Stimulated activated CD4-positive, alpha-beta T cell treated with anti-CD3 and anti-CD28 coated beads, Interleukin-4, amount 100 ng/mL, for 24 hours (primary cell): ENCODE results near the gene MMP28.

ENCODE experiments used
- DNase-seq: peaks from one replicate; pipeline ENCODE4 v3.0.0-alpha.2; 2020

MMP28 gene

GRCh38 chr17:35723735-35724134, 71.7 kb downstream of the MMP28 start:
- no peak for DNase-seq

DNA sequence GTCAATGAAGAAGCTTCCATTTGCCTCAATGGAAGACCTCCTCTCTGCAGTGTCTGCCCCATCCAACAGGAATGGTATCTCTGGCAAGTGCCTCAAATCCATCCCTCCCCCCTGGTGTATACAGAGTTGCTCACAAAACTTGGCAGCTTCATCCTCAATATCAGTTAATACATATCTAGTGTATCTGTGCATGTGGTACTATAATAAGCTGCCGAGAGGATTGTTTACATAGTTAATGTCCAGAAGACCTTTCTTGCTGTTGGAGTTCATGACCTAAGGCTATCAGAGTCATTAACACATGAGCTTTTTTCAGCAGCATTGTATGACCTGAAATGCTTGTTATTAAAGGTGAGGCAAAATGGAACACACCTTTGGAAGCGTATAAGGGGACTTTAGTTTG, 78.0 kb downstream of the MMP28 start:
- DNase-seq = no peak

- no peak for DNase-seq
Measured at GRCh38 chr17:35716897-35717465, 78.5 kb downstream of the MMP28 start.

- no peak for DNase-seq
Measured at GRCh38 chr17:35716173-35716572, 79.3 kb downstream of the MMP28 start.
